HS-27A (cell line): ENCODE measurements around the gene TYW3.

Experiments
- DNase-seq: peaks from one replicate; pipeline ENCODE4 v3.0.0-alpha.2; 2012; ENCODE audit warnings: low read depth, missing footprints

TYW3 gene

GRCh38 chr1:74732960-74733603, at the start of gene TYW3, which contains the start of gene CRYZ:
TSS of gene TYW3 (plus strand) at chr1:74733152. CDS start at chr1:74733245, 93 bp downstream.
TSS of gene CRYZ (minus strand) at chr1:74733050. CDS start at chr1:74724821, 8,229 bp downstream.
- peak; percentile 94 for DNase-seq

GRCh38 chr1:74683656-74684055, 49.3 kb upstream of the TYW3 start:
- no peak for DNase-seq

- DNase-seq: no peak
Observed at GRCh38 chr1:74684301-74684700, 48.7 kb upstream of the TYW3 start.

GRCh38 chr1:74686928-74687327, 46.0 kb upstream of the TYW3 start:
- DNase-seq: no peak

GRCh38 chr1:74689621-74690363, 43.2 kb upstream of the TYW3 start:
- peak; percentile 46 for DNase-seq

- no peak for DNase-seq
Observed at GRCh38 chr1:74690364-74690696, 42.6 kb upstream of the TYW3 start.

GRCh38 chr1:74690909-74691308, 42.0 kb upstream of the TYW3 start:
- DNase-seq: no peak

GRCh38 chr1:74693473-74693872, 39.5 kb upstream of the TYW3 start:
- DNase-seq: no peak

GRCh38 chr1:74697832-74698231, 35.1 kb upstream of the TYW3 start:
- DNase-seq: no peak

GRCh38 chr1:74699331-74699730, 33.6 kb upstream of the TYW3 start:
- DNase-seq: no peak

GRCh38 chr1:74703386-74704182, 29.4 kb upstream of the TYW3 start:
- DNase-seq: no peak

- DNase-seq: no peak
Observed at GRCh38 chr1:74712881-74713280, 20.1 kb upstream of the TYW3 start.

- DNase-seq: no peak
Observed at GRCh38 chr1:74713849-74714248, 19.1 kb upstream of the TYW3 start.

GRCh38 chr1:74714429-74715235, 18.3 kb upstream of the TYW3 start:
- no peak for DNase-seq

- DNase-seq: no peak
Observed at GRCh38 chr1:74715236-74715502, 17.8 kb upstream of the TYW3 start.

- DNase-seq: no peak
Observed at GRCh38 chr1:74715806-74716205, 17.1 kb upstream of the TYW3 start.

- DNase-seq: no peak
Observed at GRCh38 chr1:74716822-74717221, 16.1 kb upstream of the TYW3 start.

GRCh38 chr1:74717626-74718025, 15.3 kb upstream of the TYW3 start:
- no peak for DNase-seq

- DNase-seq: no peak
Observed at GRCh38 chr1:74726063-74726462, 6.9 kb upstream of the TYW3 start.

GRCh38 chr1:74728736-74729135, 4.2 kb upstream of the TYW3 start:
- DNase-seq: no peak

GRCh38 chr1:74729741-74730478, 3.0 kb upstream of the TYW3 start:
- peak; percentile 15 for DNase-seq
